GOT3 (cell line): ENCODE measurements around the gene RECK.

Experiments
- DNase-seq: peaks from one replicate; lab custom pipeline; 2025; ENCODE audit warnings: mixed read lengths; lab: John Stamatoyannopoulos, UW

Gene RECK

GRCh38 chr9:36029202-36029601 lies 7.5 kb upstream of the RECK start:
- DNase-seq = no peak

GRCh38 chr9:36029765-36030528 lies 6.8 kb upstream of the RECK start:
- no peak for DNase-seq

GRCh38 chr9:36030871-36031270 lies 5.8 kb upstream of the RECK start:
- DNase-seq = no peak

- DNase-seq = no peak
These were observed 4.7 kb upstream of the RECK start for GRCh38 chr9:36031774-36032555.

GRCh38 chr9:36033788-36034187 lies 2.9 kb upstream of the RECK start:
- DNase-seq = no peak

- no peak for DNase-seq
These were observed 2.5 kb upstream of the RECK start for GRCh38 chr9:36034234-36034633.

- no peak for DNase-seq
These were observed 1.7 kb upstream of the RECK start for GRCh38 chr9:36035006-36035405.

GRCh38 chr9:36036253-36036779 lies 397 bp upstream of the RECK start:
- no peak for DNase-seq

- DNase-seq = no peak
These were observed 923 bp downstream of the RECK start for GRCh38 chr9:36037549-36038122.

- no peak for DNase-seq
These were observed 2.4 kb downstream of the RECK start for GRCh38 chr9:36039121-36039520.

GRCh38 chr9:36039696-36040095 lies 3.0 kb downstream of the RECK start:
- no peak for DNase-seq

GRCh38 chr9:36040271-36040925 lies 3.7 kb downstream of the RECK start:
- no peak for DNase-seq

- no peak for DNase-seq
These were observed 4.8 kb downstream of the RECK start for GRCh38 chr9:36041506-36041905.

GRCh38 chr9:36045610-36046009 lies 8.9 kb downstream of the RECK start:
- DNase-seq = no peak

GRCh38 chr9:36046923-36047322 lies 10.2 kb downstream of the RECK start:
- DNase-seq = no peak

- no peak for DNase-seq
These were observed 12.7 kb downstream of the RECK start for GRCh38 chr9:36049408-36049807.

- no peak for DNase-seq
These were observed 13.8 kb downstream of the RECK start for GRCh38 chr9:36050476-36050875.

GRCh38 chr9:36051317-36051716 lies 14.6 kb downstream of the RECK start:
- no peak for DNase-seq

- DNase-seq = no peak
These were observed 17.3 kb downstream of the RECK start for GRCh38 chr9:36053971-36054370.

- DNase-seq = no peak
These were observed 20.2 kb downstream of the RECK start for GRCh38 chr9:36056896-36057295.

GRCh38 chr9:36063804-36064447 lies 27.2 kb downstream of the RECK start:
- DNase-seq = no peak
